Kasumi-1 (cell line): ENCODE results near the gene FUT6.
"Not testable (repeated sequence)": the region's sequence is repeated elsewhere in the genome, so short reads cannot be mapped to it uniquely, and the experiment has no call there.

Experiments used
- DNase-seq, 2 experiments: peaks; one replicate each; lab custom pipeline; 2025; lab: John Stamatoyannopoulos, UW

FUT6 gene

GRCh38 chr19:5857203-5858081, 17.9 kb upstream of the FUT6 start:
- no peak for DNase-seq

- not testable (repeated sequence) for DNase-seq
Measured at GRCh38 chr19:5855151-5855550, 15.6 kb upstream of the FUT6 start.

- DNase-seq = not testable (repeated sequence)
Measured at GRCh38 chr19:5854121-5854520, 14.6 kb upstream of the FUT6 start.

- no peak for DNase-seq
Measured at GRCh38 chr19:5851302-5851701, 11.8 kb upstream of the FUT6 start, which contains the start of gene FUT3. TSS of gene FUT3 (minus strand) at chr19:5851449.

GRCh38 chr19:5850743-5851293, 11.3 kb upstream of the FUT6 start:
- DNase-seq = no peak

- no peak for DNase-seq
Measured at GRCh38 chr19:5850189-5850588, 10.7 kb upstream of the FUT6 start.

- DNase-seq = not testable (repeated sequence)
Measured at GRCh38 chr19:5848621-5849020, 9.1 kb upstream of the FUT6 start.

GRCh38 chr19:5847846-5848245, 8.3 kb upstream of the FUT6 start:
- DNase-seq = not testable (repeated sequence)

GRCh38 chr19:5844456-5845433, 5.2 kb upstream of the FUT6 start:
- no peak for DNase-seq

GRCh38 chr19:5843295-5843927, 3.9 kb upstream of the FUT6 start:
- DNase-seq = no peak

- not testable (repeated sequence) for DNase-seq
Measured at GRCh38 chr19:5841735-5842111, 2.2 kb upstream of the FUT6 start.

GRCh38 chr19:5838353-5839064, 993 bp downstream of the FUT6 start:
- DNase-seq = no peak

GRCh38 chr19:5837761-5838352, 1.6 kb downstream of the FUT6 start:
- DNase-seq = no peak

GRCh38 chr19:5832527-5833216, 6.8 kb downstream of the FUT6 start:
- no peak for DNase-seq

- no peak for DNase-seq
Measured at GRCh38 chr19:5832061-5832460, 7.4 kb downstream of the FUT6 start.

GRCh38 chr19:5831159-5831558, 8.3 kb downstream of the FUT6 start:
- no peak for DNase-seq

GRCh38 chr19:5829567-5830310, 9.8 kb downstream of the FUT6 start:
- no peak for DNase-seq

- no peak for DNase-seq
Measured at GRCh38 chr19:5828661-5829566, 10.6 kb downstream of the FUT6 start.
